Measurements from ENCODE around the gene ARID1B. TPM values are rescaled to one million over a fixed set of nuclear protein-coding genes. Genes with fewer than 3 reads are reported as not detected.

ARID1B gene
- total and polyA plus RNA-seq, 4 donors: 49.8 to 90.9 (median 59.0) TPM

DNA sequence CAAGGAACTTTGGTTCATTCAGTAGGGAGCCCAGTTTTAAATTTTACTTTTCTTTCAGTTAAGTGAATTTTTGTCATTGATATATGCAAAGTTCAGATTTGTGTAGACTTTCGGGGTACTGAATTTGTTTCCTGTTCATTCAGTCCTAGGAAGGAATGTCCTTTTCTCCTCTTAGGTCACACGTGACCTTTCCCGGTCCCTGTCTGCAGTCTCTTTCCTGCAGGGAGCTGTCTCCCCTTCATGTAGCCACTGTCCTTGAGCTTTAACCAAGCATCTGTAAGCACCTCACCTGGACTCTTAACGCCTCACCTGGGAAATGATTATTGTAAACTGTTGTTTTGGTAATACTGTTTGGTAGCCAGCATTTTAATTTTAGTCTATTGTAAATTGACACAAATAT is 190.7 kb downstream of the ARID1B start:
- DNase-seq (ENCODE audit: low read depth in 4 of 6, low spot score in 6 of 6): no peak
- no peaks in the 10 kb centered on the region for H3K9me3 ChIP-seq (ENCODE audit: control insufficient read depth, insufficient read depth, low read length)
- 80% methylated on average over 2 of the region's 4 CpGs for WGBS (ENCODE audit: insufficient coverage)
- no peaks in the 10 kb centered on the region for H3K27me3 ChIP-seq (ENCODE audit: control insufficient read depth, insufficient read depth, low read length)
- H3K4me3 ChIP-seq (ENCODE audit: low read depth, low read length): no peak overlapping the region
- peaks cover 2% of the 10 kb centered on the region for H3K4me1 ChIP-seq (ENCODE audit: control insufficient read depth, insufficient read depth, low read length)
- H3K36me3 ChIP-seq (ENCODE audit: control insufficient read depth, insufficient read depth, low read length): no peaks in the 10 kb centered on the region
- H3K27ac ChIP-seq (ENCODE audit: low read depth, low read length): no peak overlapping the region

DNA sequence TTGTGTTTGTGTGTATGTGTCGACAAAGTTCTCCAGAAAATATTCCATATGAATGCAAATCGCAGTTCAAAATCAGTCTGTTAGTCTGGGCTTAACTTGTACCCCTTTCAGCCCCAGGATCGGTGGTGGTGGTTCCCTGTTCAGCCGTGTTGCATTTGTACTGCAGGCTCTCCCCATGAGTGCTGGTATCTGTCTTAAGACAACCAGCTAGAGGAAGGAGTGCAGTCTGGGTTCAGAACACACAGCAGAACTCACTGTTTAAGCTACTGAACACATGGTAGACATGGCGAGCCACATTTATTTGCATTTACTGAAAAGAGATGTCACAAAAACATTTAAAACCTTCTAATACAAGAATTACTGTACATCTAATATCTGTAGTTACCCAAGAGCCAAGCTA is 192.1 kb downstream of the ARID1B start:
- Histone ChIP-seq H3K4me3 (ENCODE audit: low read depth, low read length) (no peak overlapping the region), H3K27ac (ENCODE audit: low read depth, low read length) (no peak overlapping the region)

DNA sequence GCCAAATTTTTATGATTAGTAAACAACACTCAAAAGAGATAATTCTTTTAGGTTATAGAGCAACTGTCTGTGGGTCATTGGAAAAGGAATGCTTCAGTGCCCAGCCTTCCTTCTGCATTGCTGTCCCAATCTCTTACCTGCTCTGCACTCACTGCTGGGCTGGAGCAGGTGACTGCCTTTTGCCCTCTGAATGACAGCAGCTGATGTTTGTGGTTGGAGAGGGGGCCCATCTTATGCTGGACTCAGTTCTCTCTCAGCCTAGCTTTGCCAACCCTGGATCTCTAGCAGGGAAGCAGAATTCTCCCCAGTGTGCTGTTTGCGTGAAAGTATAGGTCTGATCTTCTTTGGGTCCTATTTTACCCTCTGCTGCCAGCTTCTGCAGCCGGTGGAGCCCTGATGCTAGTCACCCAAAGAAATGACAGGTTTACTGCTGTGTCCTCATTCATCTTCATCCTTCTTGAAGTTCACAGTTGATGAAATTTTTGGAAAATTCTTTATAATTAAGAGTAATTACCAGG is 193.5 kb downstream of the ARID1B start:
- no peaks in the 10 kb centered on the region for H3K36me3 ChIP-seq (ENCODE audit: control insufficient read depth, insufficient read depth, low read length)
- H3K9me3 ChIP-seq (ENCODE audit: control insufficient read depth, insufficient read depth, low read length): no peaks in the 10 kb centered on the region
- no peak overlapping the region for H3K27ac ChIP-seq (ENCODE audit: low read depth, low read length)
- 100% methylated on average over 1 of the region's 2 CpGs for WGBS (ENCODE audit: insufficient coverage)
- DNase-seq (ENCODE audit: low read depth in 4 of 6, low spot score in 6 of 6): no peak
- H3K27me3 ChIP-seq (ENCODE audit: control insufficient read depth, insufficient read depth, low read length): no peaks in the 10 kb centered on the region
- H3K4me1 ChIP-seq (ENCODE audit: control insufficient read depth, insufficient read depth, low read length): no peaks in the 10 kb centered on the region
- no peak overlapping the region for H3K4me3 ChIP-seq (ENCODE audit: low read depth, low read length)

More for the DNA sequence above, 192.1 kb downstream of the ARID1B start:
- H3K9me3 ChIP-seq (ENCODE audit: control insufficient read depth, insufficient read depth, low read length): no peaks in the 10 kb centered on the region
- no peaks in the 10 kb centered on the region for H3K4me1 ChIP-seq (ENCODE audit: control insufficient read depth, insufficient read depth, low read length)
- H3K27me3 ChIP-seq (ENCODE audit: control insufficient read depth, insufficient read depth, low read length): no peaks in the 10 kb centered on the region
- WGBS (ENCODE audit: insufficient coverage): 90% methylated on average over 3 of the region's 5 CpGs
- no peaks in the 10 kb centered on the region for H3K36me3 ChIP-seq (ENCODE audit: control insufficient read depth, insufficient read depth, low read length)
- DNase-seq (ENCODE audit: low read depth in 4 of 6, low spot score in 6 of 6): no peak

DNA sequence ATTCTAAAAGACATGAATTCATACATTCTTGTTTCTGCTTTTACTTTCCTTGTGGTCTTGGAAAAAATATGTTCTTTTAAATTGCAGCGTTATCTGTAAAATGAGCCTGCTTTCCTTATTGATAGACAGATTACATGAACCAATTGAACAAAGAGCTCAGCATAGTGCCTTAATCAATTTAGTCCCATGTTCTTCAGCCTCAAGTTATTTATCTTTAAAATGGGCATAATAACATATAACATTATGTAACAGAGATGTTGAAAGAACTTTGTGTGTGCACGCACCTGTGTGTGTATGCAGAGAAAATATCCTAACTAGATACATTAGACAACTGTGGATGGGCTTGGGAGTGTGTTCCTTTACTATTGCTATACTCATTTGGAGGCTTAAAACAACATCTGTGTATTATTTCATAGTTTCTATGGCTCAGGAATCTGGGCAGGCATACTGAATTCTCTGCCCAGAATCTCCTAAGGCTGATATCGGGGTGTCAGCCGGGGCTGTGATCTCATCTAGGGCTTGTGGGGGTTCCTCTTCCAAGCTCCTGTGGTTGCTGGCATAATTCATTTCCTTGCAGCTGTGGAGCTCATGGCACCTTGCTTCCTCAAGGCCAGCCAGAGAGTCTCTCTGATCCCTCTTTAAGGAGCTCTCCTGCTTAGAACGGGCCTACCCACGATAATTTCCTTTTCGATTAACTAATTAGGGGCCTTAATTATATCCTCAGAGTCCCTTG is 194.1 kb downstream of the ARID1B start:
- Histone ChIP-seq H3K9me3 (ENCODE audit: control insufficient read depth, insufficient read depth, low read length) (no peaks in the 10 kb centered on the region), H3K36me3 (ENCODE audit: control insufficient read depth, insufficient read depth, low read length) (no peaks in the 10 kb centered on the region), H3K4me3 (ENCODE audit: low read depth, low read length) (no peak overlapping the region), H3K27ac (ENCODE audit: low read depth, low read length) (no peak overlapping the region), H3K4me1 (ENCODE audit: control insufficient read depth, insufficient read depth, low read length) (peaks cover 3% of the 10 kb centered on the region), H3K27me3 (ENCODE audit: control insufficient read depth, insufficient read depth, low read length) (no peaks in the 10 kb centered on the region)
- DNase-seq (ENCODE audit: low read depth in 4 of 6, low spot score in 6 of 6): no peak
- 86% methylated on average over 2 of the region's 7 CpGs for WGBS (ENCODE audit: insufficient coverage)

DNA sequence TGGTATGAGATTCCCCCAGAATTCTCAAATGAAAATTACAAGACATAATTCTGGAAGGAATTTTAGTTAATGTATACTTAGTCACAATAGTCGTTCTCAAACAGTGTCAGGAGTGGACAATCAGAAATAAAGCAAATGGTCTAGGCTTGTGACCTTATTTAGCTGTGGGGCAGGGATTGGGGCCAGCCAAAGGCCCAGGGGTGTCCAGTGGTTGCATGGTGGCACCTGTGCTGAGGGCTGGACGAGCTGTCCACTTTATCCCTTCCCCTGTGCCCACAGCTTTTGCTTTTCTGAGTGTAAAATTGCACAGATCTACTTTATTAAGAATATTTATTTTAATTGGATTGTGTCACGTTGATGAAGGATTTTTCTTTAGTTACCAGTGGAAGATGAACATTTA is 195.0 kb downstream of the ARID1B start:
- no peak overlapping the region for H3K4me3 ChIP-seq (ENCODE audit: low read depth, low read length)
- H3K27ac ChIP-seq (ENCODE audit: low read depth, low read length): no peak overlapping the region
- H3K27me3 ChIP-seq (ENCODE audit: control insufficient read depth, insufficient read depth, low read length): no peaks in the 10 kb centered on the region
- WGBS (ENCODE audit: insufficient coverage): no CpG with 5 or more reads among the region's 3 CpGs
- no peaks in the 10 kb centered on the region for H3K36me3 ChIP-seq (ENCODE audit: control insufficient read depth, insufficient read depth, low read length)
- no peaks in the 10 kb centered on the region for H3K9me3 ChIP-seq (ENCODE audit: control insufficient read depth, insufficient read depth, low read length)
- peaks cover 5% of the 10 kb centered on the region for H3K4me1 ChIP-seq (ENCODE audit: control insufficient read depth, insufficient read depth, low read length)
- no peak for DNase-seq (ENCODE audit: low read depth in 4 of 6, low spot score in 6 of 6)

DNA sequence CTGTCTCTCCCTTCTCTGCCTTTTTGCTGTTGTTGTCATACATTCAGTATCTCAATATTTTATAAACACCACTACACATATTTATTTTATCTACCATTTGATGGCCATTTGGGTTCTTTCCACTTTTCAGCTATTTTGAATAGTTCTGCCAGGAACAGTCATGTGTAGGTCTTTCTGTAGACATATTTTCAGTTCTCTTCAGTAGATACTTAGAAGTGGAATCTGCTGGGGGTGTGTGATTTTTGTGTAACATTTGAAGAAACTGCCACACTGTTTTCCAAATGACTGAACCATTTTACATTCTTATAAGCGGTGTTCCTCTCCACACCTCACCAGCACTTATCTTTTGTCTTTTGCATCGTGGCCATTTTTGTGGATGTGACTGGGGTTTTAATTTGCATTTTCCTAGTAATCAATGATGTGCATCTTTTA is 197.7 kb downstream of the ARID1B start:
- H3K4me1 ChIP-seq (ENCODE audit: control insufficient read depth, insufficient read depth, low read length): peaks cover 10% of the 10 kb centered on the region
- no peak overlapping the region for H3K4me3 ChIP-seq (ENCODE audit: low read depth, low read length)
- no peaks in the 10 kb centered on the region for H3K36me3 ChIP-seq (ENCODE audit: control insufficient read depth, insufficient read depth, low read length)
- no peaks in the 10 kb centered on the region for H3K9me3 ChIP-seq (ENCODE audit: control insufficient read depth, insufficient read depth, low read length)
- no peak for DNase-seq (ENCODE audit: low read depth in 4 of 6, low spot score in 6 of 6)
- no peaks in the 10 kb centered on the region for H3K27me3 ChIP-seq (ENCODE audit: control insufficient read depth, insufficient read depth, low read length)
- no peak overlapping the region for H3K27ac ChIP-seq (ENCODE audit: low read depth, low read length)
- WGBS (ENCODE audit: insufficient coverage): no CpG with 5 or more reads among the region's 2 CpGs

DNA sequence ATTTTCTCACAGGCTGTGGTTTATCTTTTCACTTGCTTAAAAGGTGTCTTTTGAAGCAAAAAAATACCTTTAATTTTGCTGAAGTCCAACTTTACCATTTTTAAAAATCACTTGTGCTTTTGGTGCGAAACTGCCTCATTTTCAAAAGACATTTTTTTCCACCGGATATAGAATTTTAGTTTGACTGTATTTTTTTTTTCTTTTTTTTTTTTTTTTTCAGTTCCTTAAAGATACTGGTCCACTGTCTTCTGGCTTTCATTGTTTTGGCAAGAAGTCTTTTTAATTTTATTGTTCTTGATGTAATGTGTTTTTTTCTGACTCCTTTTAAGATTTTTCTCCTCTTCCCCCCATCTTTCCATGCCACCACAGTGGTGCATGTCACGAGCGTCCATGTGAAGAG is 198.2 kb downstream of the ARID1B start:
- WGBS (ENCODE audit: insufficient coverage): no CpG with 5 or more reads among the region's 4 CpGs
- peaks cover 12% of the 10 kb centered on the region for H3K4me1 ChIP-seq (ENCODE audit: control insufficient read depth, insufficient read depth, low read length)
- H3K27me3 ChIP-seq (ENCODE audit: control insufficient read depth, insufficient read depth, low read length): no peaks in the 10 kb centered on the region
- no peaks in the 10 kb centered on the region for H3K9me3 ChIP-seq (ENCODE audit: control insufficient read depth, insufficient read depth, low read length)
- DNase-seq (ENCODE audit: low read depth in 4 of 6, low spot score in 6 of 6): no peak
- H3K27ac ChIP-seq (ENCODE audit: low read depth, low read length): no peak overlapping the region
- H3K4me3 ChIP-seq (ENCODE audit: low read depth, low read length): no peak overlapping the region
- no peaks in the 10 kb centered on the region for H3K36me3 ChIP-seq (ENCODE audit: control insufficient read depth, insufficient read depth, low read length)

DNA sequence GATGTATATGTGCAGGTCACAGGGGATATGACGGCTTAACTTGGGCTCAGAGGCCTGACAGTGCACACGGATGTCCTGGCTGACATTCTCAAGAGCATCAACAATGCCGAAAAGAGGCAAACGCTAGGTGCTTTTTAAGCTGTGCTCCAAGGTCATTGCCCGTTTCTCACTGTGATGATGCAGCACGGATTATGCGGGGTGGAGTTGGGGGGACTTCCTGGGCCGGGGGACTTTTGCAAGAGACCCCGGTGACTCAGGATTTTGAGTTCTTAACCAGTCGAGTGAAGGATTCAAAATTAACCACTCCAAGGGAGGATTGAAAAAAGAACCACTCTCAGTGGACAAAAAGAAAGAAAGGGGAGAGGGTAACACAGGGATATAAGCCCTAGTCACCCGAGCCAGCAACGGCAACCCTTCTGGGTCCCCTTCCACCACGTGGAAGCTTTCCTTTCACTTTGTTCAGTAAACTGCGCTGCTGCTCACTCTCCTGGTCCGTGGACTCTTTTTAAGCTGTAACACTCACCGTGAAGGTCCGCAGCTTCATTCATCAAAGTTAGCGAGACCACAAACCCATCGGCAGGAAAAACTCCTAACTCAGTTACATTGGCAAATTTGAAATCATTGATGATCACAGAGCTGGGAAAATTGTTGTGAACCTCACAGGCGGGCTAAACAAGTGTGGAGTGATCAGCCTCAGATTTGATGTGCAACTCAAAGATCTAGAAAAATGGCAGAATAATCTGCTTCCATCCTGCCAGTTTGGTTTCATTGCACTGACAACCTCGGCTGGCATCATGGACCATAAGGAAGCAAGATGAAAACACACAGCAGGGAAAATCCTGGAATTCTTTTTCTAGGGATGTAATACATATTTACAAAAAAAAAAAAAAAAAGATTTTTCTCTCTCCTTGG is 199.3 kb downstream of the ARID1B start:
- no peaks in the 10 kb centered on the region for H3K36me3 ChIP-seq (ENCODE audit: control insufficient read depth, insufficient read depth, low read length)
- DNase-seq (ENCODE audit: low read depth in 4 of 6, low spot score in 6 of 6): peak in 2 of 6 donors; percentile 54 to 67
- H3K27ac ChIP-seq (ENCODE audit: low read depth, low read length): no peak overlapping the region
- no peaks in the 10 kb centered on the region for H3K27me3 ChIP-seq (ENCODE audit: control insufficient read depth, insufficient read depth, low read length)
- peaks cover 14% of the 10 kb centered on the region for H3K4me1 ChIP-seq (ENCODE audit: control insufficient read depth, insufficient read depth, low read length)
- no peaks in the 10 kb centered on the region for H3K9me3 ChIP-seq (ENCODE audit: control insufficient read depth, insufficient read depth, low read length)
- no peak overlapping the region for H3K4me3 ChIP-seq (ENCODE audit: low read depth, low read length)
- WGBS (ENCODE audit: insufficient coverage): 19% methylated on average over 13 of the region's 21 CpGs

DNA sequence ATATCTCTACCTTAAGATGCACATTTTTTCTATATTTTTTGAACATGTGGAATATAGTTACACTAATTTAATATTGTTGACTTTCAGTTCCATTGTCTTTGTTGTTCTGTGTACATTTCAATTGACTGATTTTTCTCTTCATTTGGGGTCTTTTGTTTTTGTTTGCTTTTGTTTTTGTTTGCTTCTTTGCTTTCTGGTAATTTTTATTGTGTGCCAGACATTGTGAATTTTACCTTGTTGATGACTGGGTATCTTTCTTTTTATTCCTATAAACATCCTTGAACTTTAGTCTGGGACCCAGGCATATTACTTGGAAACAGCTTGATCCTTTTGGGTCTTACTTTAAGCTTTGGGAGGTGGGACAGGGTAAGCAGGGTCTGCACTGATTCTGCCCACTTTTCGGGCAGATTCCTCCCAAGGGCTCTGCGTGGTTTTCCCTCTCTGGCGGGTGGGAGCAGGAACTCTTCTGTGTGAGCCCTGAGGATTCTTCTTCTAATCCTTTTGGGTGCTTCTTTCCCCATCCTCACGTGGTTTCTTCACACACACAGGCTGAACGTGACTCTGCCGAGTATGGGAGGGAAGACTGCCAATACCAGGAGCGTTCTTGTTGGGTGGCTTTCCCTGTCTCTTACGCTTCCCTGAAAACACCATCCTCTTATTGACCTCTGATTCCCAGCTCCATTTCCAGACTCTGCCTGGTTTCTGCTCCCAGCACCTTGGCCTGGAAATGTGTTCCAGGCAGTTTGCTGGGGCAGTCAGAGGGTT is 200.5 kb downstream of the ARID1B start:
- no peaks in the 10 kb centered on the region for H3K9me3 ChIP-seq (ENCODE audit: control insufficient read depth, insufficient read depth, low read length)
- no peaks in the 10 kb centered on the region for H3K27me3 ChIP-seq (ENCODE audit: control insufficient read depth, insufficient read depth, low read length)
- 64% methylated on average over 3 of the region's 8 CpGs for WGBS (ENCODE audit: insufficient coverage)
- H3K4me3 ChIP-seq (ENCODE audit: low read depth, low read length): no peak overlapping the region
- H3K27ac ChIP-seq (ENCODE audit: low read depth, low read length): no peak overlapping the region
- peak in 1 of 6 donors; percentile 58 for DNase-seq (ENCODE audit: low read depth in 4 of 6, low spot score in 6 of 6)
- no peaks in the 10 kb centered on the region for H3K36me3 ChIP-seq (ENCODE audit: control insufficient read depth, insufficient read depth, low read length)
- peaks cover 14% of the 10 kb centered on the region for H3K4me1 ChIP-seq (ENCODE audit: control insufficient read depth, insufficient read depth, low read length)
